H9 (cell line): ENCODE results near the gene NEB. TPM values are rescaled to one million over a fixed set of nuclear protein-coding genes. Genes with fewer than 3 reads are reported as not detected.

Source experiments
- DNase-seq: peaks from one replicate; pipeline ENCODE4 v3.0.0-alpha.2; 2017
- H2AFZ ChIP-seq: one replicate; pipeline ENCODE4 v1.6.1; 2013; ENCODE audit warnings: mild to moderate bottlenecking, low read length, control low read depth, moderate library complexity
- H2AK5ac ChIP-seq: 2 replicates; pipeline ENCODE4 v1.6.1; 2013; ENCODE audit warnings: low read length, control low read depth, mixed read lengths; ENCODE audit not compliant: insufficient read length
- H2BK120ac ChIP-seq: one replicate; pipeline ENCODE4 v1.6.1; 2013; ENCODE audit warnings: low read depth, mild to moderate bottlenecking, low read length, control low read depth, inconsistent platforms; ENCODE audit not compliant: poor library complexity, severe bottlenecking
- H2BK12ac ChIP-seq: 2 replicates; pipeline ENCODE4 v1.6.1; 2013; ENCODE audit warnings: low read length, control low read depth, mixed read lengths, low read depth; ENCODE audit not compliant: insufficient read length
- H2BK15ac ChIP-seq: 2 replicates; pipeline ENCODE4 v1.6.1; 2013; ENCODE audit warnings: low read depth, low read length, control low read depth
- H2BK20ac ChIP-seq: one replicate; pipeline ENCODE4 v1.6.1; 2013; ENCODE audit warnings: low read depth, mild to moderate bottlenecking, low read length, control low read depth, inconsistent platforms; ENCODE audit not compliant: poor library complexity, severe bottlenecking
- H2BK5ac ChIP-seq: 2 replicates; pipeline ENCODE4 v1.6.1; 2013; ENCODE audit warnings: low read length, control low read depth, mixed read lengths; ENCODE audit not compliant: insufficient read length
- H3K14ac ChIP-seq: 2 replicates; pipeline ENCODE4 v1.6.1; 2013; ENCODE audit warnings: low read length, control low read depth; ENCODE audit not compliant: insufficient read depth
- H3K18ac ChIP-seq: 2 replicates; pipeline ENCODE4 v1.6.1; 2013; ENCODE audit warnings: low read depth, mild to moderate bottlenecking, mixed read lengths, low read length, control low read depth; ENCODE audit not compliant: insufficient read length
- H3K23ac ChIP-seq: 2 replicates; pipeline ENCODE4 v1.6.1; 2013; ENCODE audit warnings: low read length, control low read depth, mixed read lengths, low read depth; ENCODE audit not compliant: insufficient read length
- H3K23me2 ChIP-seq: 2 replicates; pipeline ENCODE4 v1.6.1; 2013; ENCODE audit warnings: low read depth, mild to moderate bottlenecking, mixed read lengths, low read length, control low read depth; ENCODE audit not compliant: insufficient read length, poor library complexity, severe bottlenecking
- H3K27ac ChIP-seq: 2 replicates; pipeline ENCODE4 v1.5.1; 2013; ENCODE audit warnings: low read length, control low read depth, mixed read lengths, low read depth; ENCODE audit not compliant: insufficient read length
- H3K27me3 ChIP-seq: 2 replicates; pipeline ENCODE4 v1.6.1; 2013; ENCODE audit warnings: low read length, control low read depth, inconsistent platforms; ENCODE audit not compliant: insufficient read depth
- H3K4ac ChIP-seq: 2 replicates; pipeline ENCODE4 v1.6.1; 2013; ENCODE audit warnings: low read depth, mild to moderate bottlenecking, control low read depth, inconsistent platforms, low read length, moderate library complexity
- H3K4me1 ChIP-seq: 2 replicates; pipeline ENCODE4 v1.6.1; 2013; ENCODE audit warnings: low read length, control low read depth, inconsistent platforms; ENCODE audit not compliant: insufficient read depth
- H3K4me2 ChIP-seq: 2 replicates; pipeline ENCODE4 v1.6.1; 2013; ENCODE audit warnings: low read length, control low read depth, mixed read lengths; ENCODE audit not compliant: insufficient read length, insufficient read depth
- H3K56ac ChIP-seq: 2 replicates; pipeline ENCODE4 v1.6.1; 2013; ENCODE audit warnings: low read depth, mild to moderate bottlenecking, mixed read lengths, low read length, control low read depth; ENCODE audit not compliant: insufficient read length
- H3K79me1 ChIP-seq: 2 replicates; pipeline ENCODE4 v1.6.1; 2013; ENCODE audit warnings: low read depth, mild to moderate bottlenecking, moderate library complexity, low read length, control low read depth, inconsistent platforms; ENCODE audit not compliant: insufficient read depth, poor library complexity, severe bottlenecking
- H3K79me2 ChIP-seq: 2 replicates; pipeline ENCODE4 v1.6.1; 2013; ENCODE audit warnings: low read length, control low read depth, inconsistent platforms; ENCODE audit not compliant: insufficient read depth
- H3K9ac ChIP-seq: 2 replicates; pipeline ENCODE4 v1.6.1; 2013; ENCODE audit warnings: low read length, control low read depth, mixed read lengths; ENCODE audit not compliant: insufficient read length; ENCODE audit errors: extremely low read depth
- H3K9me3 ChIP-seq: one replicate; pipeline ENCODE4 v1.6.1; 2013; ENCODE audit warnings: low read depth, low read length, inconsistent platforms; ENCODE audit not compliant: control insufficient read depth
- H3T11ph ChIP-seq: one replicate; pipeline ENCODE4 v1.6.1; 2013; ENCODE audit warnings: mild to moderate bottlenecking, low read length, control low read depth, inconsistent platforms
- H4K20me1 ChIP-seq: one replicate; pipeline ENCODE4 v1.6.1; 2013; ENCODE audit not compliant: control insufficient read depth, insufficient read length, insufficient read depth
- H4K5ac ChIP-seq: 2 replicates; pipeline ENCODE4 v1.6.1; 2013; ENCODE audit warnings: low read depth, mild to moderate bottlenecking, mixed read lengths, low read length, control low read depth; ENCODE audit not compliant: insufficient read length
- H4K8ac ChIP-seq: replicated peaks from 2 replicates; pipeline ENCODE4 v1.6.1; 2013; ENCODE audit warnings: low read length, control low read depth, mixed read lengths, low read depth; ENCODE audit not compliant: insufficient read length
- H4K91ac ChIP-seq: 2 replicates; pipeline ENCODE4 v1.6.1; 2013; ENCODE audit warnings: low read depth, mild to moderate bottlenecking, moderate library complexity, mixed read lengths, low read length, control low read depth; ENCODE audit not compliant: insufficient read length
- H3K27ac Mint-ChIP-seq, 3 experiments: 2 replicates in 2 of 3; 3 replicates in 1 of 3; pipeline ENCODE4 v1.8.0; 2020 to 2021; ENCODE audit warnings: mixed read lengths in 3 of 3, mild to moderate bottlenecking in 1 of 3, moderate library complexity in 1 of 3
- H3K27me3 Mint-ChIP-seq: 2 replicates; pipeline ENCODE4 v1.8.0; 2021; ENCODE audit warnings: low read depth, mild to moderate bottlenecking, moderate library complexity, mixed read lengths
- H3K36me3 Mint-ChIP-seq, 3 experiments: 2 replicates in 2 of 3; 3 replicates in 1 of 3; pipeline ENCODE4 v1.8.0; 2020 to 2021; ENCODE audit warnings: low read depth in 3 of 3, mixed read lengths in 3 of 3; ENCODE audit not compliant: insufficient read depth in 1 of 3
- H3K4me1 Mint-ChIP-seq, 2 experiments: 2 replicates each; pipeline ENCODE4 v1.8.0; 2020; ENCODE audit warnings: mixed read lengths in 2 of 2
- H3K4me3 Mint-ChIP-seq, 2 experiments: 2 replicates in 1 of 2; 3 replicates in 1 of 2; pipeline ENCODE4 v1.8.0; 2020 to 2021; ENCODE audit warnings: mild to moderate bottlenecking in 2 of 2, mixed read lengths in 2 of 2, moderate library complexity in 1 of 2
- H3K9me3 Mint-ChIP-seq, 2 experiments: 2 replicates in 1 of 2; 3 replicates in 1 of 2; pipeline ENCODE4 v1.8.0; 2020; ENCODE audit warnings: mild to moderate bottlenecking in 2 of 2, mixed read lengths in 2 of 2, moderate library complexity in 1 of 2
- WGBS: extraction: QIAGEN DNeasy Blood & Tissue Kit; methylation state at CpG from one replicate; pipeline ENCODE4 v1.1.7; 2013; ENCODE audit warnings: missing lambda C conversion rate, low lambda C conversion rate, mixed read lengths; ENCODE audit not compliant: insufficient read length; ENCODE audit errors: extremely low coverage; 5-methylcytosine and 5-hydroxymethylcytosine counted together
- total RNA-seq: library from RNA; stranded (reverse); gene quantifications from 2 replicates; pipeline ENCODE4 v1.2.1, GENCODE V29; 2021
- TF ChIP-seq, protein P1 (sequence below): fragments of 200-600 bp; sonication (generic); conservative IDR thresholded peaks from 3 replicates; pipeline ENCODE4 v1.8.0; 2021; ENCODE audit warnings: antibody characterized with exemption, mild to moderate bottlenecking

NEB gene
- total RNA-seq, 1 experiment from 2014 or later: 0.98 TPM

DNA sequence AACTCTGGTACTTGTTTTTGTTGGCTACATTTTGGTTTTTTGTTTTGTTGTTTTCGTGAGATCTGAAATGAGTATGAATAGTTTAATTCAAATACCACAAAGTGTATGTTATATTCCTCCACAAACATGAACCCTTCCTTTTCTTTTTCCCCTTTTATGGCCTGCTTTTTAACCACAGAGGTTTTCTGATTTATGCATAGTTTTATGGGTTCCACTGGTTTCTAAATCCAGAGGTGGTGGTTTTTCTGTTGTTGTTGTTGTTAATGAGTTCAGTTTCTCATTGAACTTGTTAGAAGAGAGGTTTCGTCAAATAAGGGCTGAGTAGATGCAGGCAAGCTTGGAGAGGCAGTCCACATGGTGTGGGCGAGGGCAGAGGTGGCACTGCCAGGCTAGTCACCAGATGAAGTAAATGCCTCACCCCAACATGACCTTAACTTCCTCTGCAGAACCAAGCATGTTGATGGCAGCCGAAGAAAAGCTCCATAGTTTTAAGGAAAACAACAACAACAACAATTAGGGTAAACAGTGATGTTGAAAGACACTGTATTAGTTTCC is 252.0 kb downstream of the NEB start:
- Histone ChIP-seq H4K20me1 (no peaks in the 10 kb centered on the region), H2BK120ac (no peak overlapping the region), H3K56ac (no peak overlapping the region), H4K91ac (no peak overlapping the region), H3K23ac (no peak overlapping the region), H3K4me2 (no peak overlapping the region), H2AK5ac (no peak overlapping the region), H2BK5ac (no peak overlapping the region), H3K9ac (no peak overlapping the region), H2AFZ (no peak overlapping the region), H2BK15ac (no peak overlapping the region), H3T11ph (no peak overlapping the region), H3K14ac (no peak overlapping the region), H2BK20ac (no peak overlapping the region), H4K8ac (no peak overlapping the region), H2BK12ac (no peak overlapping the region), H3K18ac (no peak overlapping the region), H3K27me3 (no peaks in the 10 kb centered on the region), H3K27ac (no peak overlapping the region), H3K23me2 (no peaks in the 10 kb centered on the region), H3K9me3 (no peaks in the 10 kb centered on the region), H3K79me1 (no peaks in the 10 kb centered on the region), H3K4ac (no peak overlapping the region), H3K4me1 (no peaks in the 10 kb centered on the region), H3K79me2 (no peaks in the 10 kb centered on the region), H4K5ac (no peak overlapping the region)
- H3K9me3 Mint-ChIP-seq: no peaks in the 10 kb centered on the region
- WGBS: no CpG with 5 or more reads among the region's 4 CpGs
- H3K4me1 Mint-ChIP-seq: 0 out of 4 replicates have a peak, but pooled peaks cover 0 to 4% of the 10 kb centered on the region in 2 experiments
- TF ChIP-seq, protein P1, sequence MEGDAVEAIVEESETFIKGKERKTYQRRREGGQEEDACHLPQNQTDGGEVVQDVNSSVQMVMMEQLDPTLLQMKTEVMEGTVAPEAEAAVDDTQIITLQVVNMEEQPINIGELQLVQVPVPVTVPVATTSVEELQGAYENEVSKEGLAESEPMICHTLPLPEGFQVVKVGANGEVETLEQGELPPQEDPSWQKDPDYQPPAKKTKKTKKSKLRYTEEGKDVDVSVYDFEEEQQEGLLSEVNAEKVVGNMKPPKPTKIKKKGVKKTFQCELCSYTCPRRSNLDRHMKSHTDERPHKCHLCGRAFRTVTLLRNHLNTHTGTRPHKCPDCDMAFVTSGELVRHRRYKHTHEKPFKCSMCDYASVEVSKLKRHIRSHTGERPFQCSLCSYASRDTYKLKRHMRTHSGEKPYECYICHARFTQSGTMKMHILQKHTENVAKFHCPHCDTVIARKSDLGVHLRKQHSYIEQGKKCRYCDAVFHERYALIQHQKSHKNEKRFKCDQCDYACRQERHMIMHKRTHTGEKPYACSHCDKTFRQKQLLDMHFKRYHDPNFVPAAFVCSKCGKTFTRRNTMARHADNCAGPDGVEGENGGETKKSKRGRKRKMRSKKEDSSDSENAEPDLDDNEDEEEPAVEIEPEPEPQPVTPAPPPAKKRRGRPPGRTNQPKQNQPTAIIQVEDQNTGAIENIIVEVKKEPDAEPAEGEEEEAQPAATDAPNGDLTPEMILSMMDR: no peak
- no peak overlapping the region for H3K4me3 Mint-ChIP-seq
- peaks cover 12 to 51% (median 36%) of the 10 kb centered on the region in 3 experiments; a peak in 6 of 7 replicates for H3K36me3 Mint-ChIP-seq
- H3K27me3 Mint-ChIP-seq: no peaks in the 10 kb centered on the region
- no peak for DNase-seq
- H3K27ac Mint-ChIP-seq: peak overlapping the region in 1 of 3 experiments; percentile 5; a peak in 3 of 7 replicates
